Loucy (cell line): ENCODE results near the gene GAL3ST3.

Experiments used
- H2AFZ ChIP-seq: fragments of 200-600 bp; sonication (generic); 2 replicates; pipeline ENCODE4 v1.6.0; 2016; ENCODE audit warnings: antibody characterized with exemption, mild to moderate bottlenecking, low read length, moderate library complexity
- H3F3A ChIP-seq: fragments of 200-600 bp; 2 replicates; pipeline ENCODE4 v1.6.0; 2016; ENCODE audit warnings: antibody characterized with exemption, low read depth, mild to moderate bottlenecking
- H3K27me3 ChIP-seq: fragments of 200-600 bp; sonication (generic); 2 replicates; pipeline ENCODE4 v1.6.1; 2014; ENCODE audit warnings: low read length, mild to moderate bottlenecking; ENCODE audit not compliant: insufficient read depth, poor library complexity, severe bottlenecking
- H3K36me3 ChIP-seq: fragments of 200-600 bp; sonication (generic); 2 replicates; pipeline ENCODE4 v1.6.1; 2016; ENCODE audit warnings: low read length; ENCODE audit not compliant: insufficient read depth
- H3K4me1 ChIP-seq: fragments of 200-600 bp; sonication (generic); 2 replicates; pipeline ENCODE4 v1.5.1; 2014; ENCODE audit warnings: low read length, mild to moderate bottlenecking; ENCODE audit not compliant: insufficient read depth, poor library complexity, severe bottlenecking
- H3K4me2 ChIP-seq: fragments of 200-600 bp; sonication (generic); 2 replicates; pipeline ENCODE4 v1.6.0; 2014; ENCODE audit warnings: antibody characterized with exemption, low read length, low read depth, mild to moderate bottlenecking; ENCODE audit not compliant: poor library complexity, severe bottlenecking
- H3K4me3 ChIP-seq: fragments of 200-600 bp; sonication (generic); 2 replicates; pipeline ENCODE4 v1.5.1; 2014; ENCODE audit warnings: low read length, mild to moderate bottlenecking, mixed read lengths; ENCODE audit not compliant: poor library complexity, severe bottlenecking
- H3K79me2 ChIP-seq: fragments of 200-600 bp; sonication (generic); 2 replicates; pipeline ENCODE4 v1.6.1; 2014; ENCODE audit warnings: low read length; ENCODE audit not compliant: insufficient read depth
- H3K9ac ChIP-seq: fragments of 200-600 bp; sonication (generic); 2 replicates; pipeline ENCODE4 v1.6.0; 2014; ENCODE audit warnings: mild to moderate bottlenecking, low read depth, low read length, moderate library complexity; ENCODE audit not compliant: poor library complexity, severe bottlenecking
- H3K9me2 ChIP-seq: fragments of 200-600 bp; sonication (generic); replicated peaks from 2 replicates; pipeline ENCODE4 v1.6.1; 2016; ENCODE audit warnings: low read depth, low read length, mixed read lengths
- H3K9me3 ChIP-seq: fragments of 200-600 bp; sonication (generic); 2 replicates; pipeline ENCODE4 v1.6.1; 2014; ENCODE audit warnings: mild to moderate bottlenecking, antibody characterized with exemption, low read length, low read depth; ENCODE audit not compliant: insufficient read depth
- H4K20me1 ChIP-seq: fragments of 200-600 bp; sonication (generic); 2 replicates; pipeline ENCODE4 v1.6.0; 2014; ENCODE audit warnings: antibody characterized with exemption, low read length, mild to moderate bottlenecking; ENCODE audit not compliant: insufficient read depth, poor library complexity, severe bottlenecking
- CTCF ChIP-seq: fragments of 200-600 bp; sonication (generic); conservative IDR thresholded peaks from 2 replicates; pipeline ENCODE4 v1.5.1; 2014; ENCODE audit warnings: mild to moderate bottlenecking, antibody characterized with exemption, low read length
- EZH2phosphoT487 ChIP-seq: fragments of 200-600 bp; IDR thresholded peaks from 2 replicates; pipeline ENCODE4 v1.6.1; 2018; ENCODE audit warnings: antibody characterized with exemption, mild to moderate bottlenecking, moderate library complexity, borderline replicate concordance

The GAL3ST3 gene

DNA sequence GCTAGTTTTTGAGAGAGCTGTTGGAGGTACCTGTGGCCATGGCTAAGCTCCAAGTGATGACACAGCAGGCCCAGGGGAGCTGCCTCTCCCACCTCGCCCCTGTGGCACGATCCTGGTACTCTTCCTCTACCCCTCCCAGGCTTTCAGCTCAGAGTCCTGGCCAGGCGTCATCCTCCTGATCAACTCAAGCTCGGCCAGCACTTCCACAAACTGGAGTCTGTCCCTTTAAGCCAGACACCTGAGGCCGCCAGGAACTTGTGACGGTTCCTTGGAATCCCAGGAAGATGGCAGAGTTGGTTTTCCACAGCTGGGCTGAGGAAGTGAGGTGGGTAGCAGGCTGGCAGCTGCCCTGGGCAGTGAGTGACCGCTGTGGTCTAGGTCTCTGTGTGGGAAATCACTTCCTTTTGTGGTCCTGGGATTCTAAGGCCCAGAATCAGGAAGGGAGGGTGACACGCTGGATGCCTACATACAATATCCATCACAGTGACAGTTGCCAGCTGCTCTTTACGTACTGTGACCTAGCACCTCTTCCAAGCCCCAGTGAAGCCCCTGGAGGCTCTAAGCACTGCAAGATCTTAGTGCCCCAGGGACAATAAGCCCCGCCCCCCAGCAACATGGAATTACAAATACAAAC, 40.4 kb downstream of the GAL3ST3 start:
- H2AFZ ChIP-seq, result no peak overlapping the region
- no peaks in the 10 kb centered on the region; the same call in 1 of the 2 replicates for H3K36me3 ChIP-seq
- no peaks in the 10 kb centered on the region for H3F3A ChIP-seq
- no peak overlapping the region for H3K9ac ChIP-seq
- peaks cover under 1% of the 10 kb centered on the region for H4K20me1 ChIP-seq
- peaks cover 13% of the 10 kb centered on the region for H3K4me1 ChIP-seq
- TF ChIP-seq EZH2phosphoT487, result no peak
- no peak for TF ChIP-seq CTCF
- H3K4me3 ChIP-seq, result no peak overlapping the region
- no peak overlapping the region for H3K4me2 ChIP-seq
- H3K9me3 ChIP-seq, result no peaks in the 10 kb centered on the region
- H3K27me3 ChIP-seq, result no peaks in the 10 kb centered on the region
- no peaks in the 10 kb centered on the region for H3K9me2 ChIP-seq
- H3K79me2 ChIP-seq, result peaks cover 14% of the 10 kb centered on the region

DNA sequence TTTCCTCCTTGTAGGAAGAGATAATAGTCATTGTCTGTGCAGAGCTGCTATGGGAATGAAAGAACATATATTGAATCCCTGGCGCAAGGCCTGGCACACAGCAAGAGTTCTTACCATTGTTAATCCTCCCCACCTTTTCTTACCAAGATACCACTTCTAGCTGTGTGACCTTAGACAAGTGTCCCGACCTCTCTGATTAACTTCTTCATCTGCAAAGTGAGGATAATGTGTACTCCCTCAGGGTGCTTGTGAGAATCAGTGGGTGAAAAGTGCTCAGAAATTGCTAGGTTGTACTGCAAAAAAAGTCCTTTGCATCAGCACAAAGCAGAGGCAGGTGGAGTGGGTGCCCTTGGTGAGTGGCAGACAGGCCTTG, 40.9 kb downstream of the GAL3ST3 start:
- H3K9ac ChIP-seq, result no peak overlapping the region
- H3K4me2 ChIP-seq, result no peak overlapping the region
- H3K79me2 ChIP-seq, result peaks cover 19% of the 10 kb centered on the region
- TF ChIP-seq EZH2phosphoT487 (no peak), CTCF (no peak)
- H3K27me3 ChIP-seq, result no peaks in the 10 kb centered on the region
- peaks cover 6% of the 10 kb centered on the region for H4K20me1 ChIP-seq
- no peak overlapping the region for H3K4me3 ChIP-seq
- H3K36me3 ChIP-seq, result no peaks in the 10 kb centered on the region; the same call in 1 of the 2 replicates
- no peaks in the 10 kb centered on the region for H3K9me2 ChIP-seq
- H3K4me1 ChIP-seq, result peaks cover 16% of the 10 kb centered on the region
- no peaks in the 10 kb centered on the region for H3F3A ChIP-seq
- H2AFZ ChIP-seq, result no peak overlapping the region
- no peaks in the 10 kb centered on the region for H3K9me3 ChIP-seq

DNA sequence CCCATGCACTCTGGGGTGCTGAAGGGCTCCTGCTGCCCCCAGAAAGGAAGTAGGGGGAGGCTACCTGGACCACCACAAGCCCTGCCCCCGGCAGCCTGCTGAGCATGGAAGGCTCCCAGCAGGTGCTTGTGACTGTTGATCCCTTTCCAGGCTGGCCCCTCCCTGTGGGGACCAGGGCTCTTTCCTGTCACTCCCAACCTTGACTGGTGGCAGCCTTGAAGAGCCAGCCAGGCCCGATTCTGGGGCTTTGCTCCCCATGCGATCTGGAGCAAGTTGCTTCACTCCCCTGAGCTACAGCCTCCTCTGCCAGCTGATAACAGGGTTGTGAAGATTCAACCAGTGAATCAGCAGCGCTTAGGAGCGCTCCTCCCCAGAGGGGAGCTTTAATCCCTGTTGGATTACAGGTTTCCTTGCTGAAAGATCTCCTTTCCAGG, 41.7 kb downstream of the GAL3ST3 start:
- TF ChIP-seq EZH2phosphoT487 (no peak), CTCF (no peak)
- H3K27me3 ChIP-seq, result no peaks in the 10 kb centered on the region
- peaks cover 7% of the 10 kb centered on the region for H4K20me1 ChIP-seq
- peaks cover 16% of the 10 kb centered on the region for H3K4me1 ChIP-seq
- no peak overlapping the region for H3K4me2 ChIP-seq
- no peaks in the 10 kb centered on the region for H3F3A ChIP-seq
- no peaks in the 10 kb centered on the region; the same call in 1 of the 2 replicates for H3K36me3 ChIP-seq
- peaks cover 23% of the 10 kb centered on the region for H3K79me2 ChIP-seq
- H3K4me3 ChIP-seq, result no peak overlapping the region
- H3K9me2 ChIP-seq, result no peaks in the 10 kb centered on the region
- no peak overlapping the region for H3K9ac ChIP-seq
- H2AFZ ChIP-seq, result no peak overlapping the region
- H3K9me3 ChIP-seq, result no peaks in the 10 kb centered on the region
